WTC11 (cell line): ENCODE results near the gene RBM38. TPM values are rescaled to one million over a fixed set of nuclear protein-coding genes. Genes with fewer than 3 reads are reported as not detected.

Experiments
- ATAC-seq: fragments of 200-7000 bp; cut with Tn5 transposase; 2 replicates; pipeline ENCODE4 v1.10.0; 2021; ENCODE audit warnings: mild to moderate bottlenecking, moderate library complexity
- CTCF ChIA-PET: fragments of 300-600 bp; sonication (Branson Sonifier 250); formaldehyde crosslinking; loops from one replicate; lab custom pipeline; 2021; ENCODE audit warnings: antibody characterized with exemption; lab: Charles Lee
- POLR2A ChIA-PET: fragments of 350-600 bp; sonication (Branson Sonifier 250); formaldehyde crosslinking; loops from one replicate; lab custom pipeline; 2021; ENCODE audit warnings: antibody characterized with exemption; lab: Charles Lee
- DNase-seq: peaks from one replicate; pipeline ENCODE4 v3.0.0; 2021; ENCODE audit warnings: low spot score
- H3K27ac Mint-ChIP-seq: 2 replicates; pipeline ENCODE4 v1.8.0; 2021; ENCODE audit warnings: mixed read lengths
- H3K27me3 Mint-ChIP-seq: 2 replicates; pipeline ENCODE4 v1.8.0; 2021; ENCODE audit warnings: low read depth, mild to moderate bottlenecking, moderate library complexity, mixed read lengths
- H3K36me3 Mint-ChIP-seq: 2 replicates; pipeline ENCODE4 v1.8.0; 2021; ENCODE audit warnings: mixed read lengths
- H3K4me1 Mint-ChIP-seq: 2 replicates; pipeline ENCODE4 v1.8.0; 2022; ENCODE audit warnings: mixed read lengths
- H3K4me3 Mint-ChIP-seq: 2 replicates; pipeline ENCODE4 v1.8.0; 2021; ENCODE audit warnings: mild to moderate bottlenecking, moderate library complexity, mixed read lengths
- H3K9me3 Mint-ChIP-seq: 2 replicates; pipeline ENCODE4 v1.8.0; 2021; ENCODE audit warnings: mixed read lengths
- CREM ChIP-seq: sonication (generic); formaldehyde crosslinking; IDR thresholded peaks from 2 replicates; pipeline ENCODE4 v1.8.1; 2022; ENCODE audit warnings: mild to moderate bottlenecking, missing genetic modification reagents, moderate library complexity
- CTCF ChIP-seq: fragments of 200-600 bp; IDR thresholded peaks from 2 replicates; pipeline ENCODE4 v1.8.0; 2022; ENCODE audit warnings: antibody characterized with exemption
- ESRRA ChIP-seq: sonication (generic); formaldehyde crosslinking; IDR thresholded peaks from 2 replicates; pipeline ENCODE4 v1.8.1; 2022; ENCODE audit warnings: mild to moderate bottlenecking, missing genetic modification reagents, borderline replicate concordance
- ETV6 ChIP-seq: sonication (generic); formaldehyde crosslinking; IDR thresholded peaks from 2 replicates; pipeline ENCODE4 v1.8.1; 2022; ENCODE audit warnings: mild to moderate bottlenecking, missing genetic modification reagents
- FOXP1 ChIP-seq: sonication (generic); formaldehyde crosslinking; IDR thresholded peaks from 2 replicates; pipeline ENCODE4 v1.8.0; 2022; ENCODE audit warnings: missing genetic modification reagents, mild to moderate bottlenecking, moderate library complexity, borderline replicate concordance
- GABPB1 ChIP-seq: sonication (generic); formaldehyde crosslinking; IDR thresholded peaks from 2 replicates; pipeline ENCODE4 v1.8.1; 2023; ENCODE audit warnings: mild to moderate bottlenecking, missing genetic modification reagents
- MXD4 ChIP-seq: fragments of 250-450 bp; sonication (Bioruptor Pico); IDR thresholded peaks from 2 replicates; pipeline ENCODE4 v1.8.0; 2021; ENCODE audit warnings: mild to moderate bottlenecking, moderate library complexity, borderline replicate concordance
- NFYB ChIP-seq: sonication (generic); formaldehyde crosslinking; conservative IDR thresholded peaks from 2 replicates; pipeline ENCODE4 v1.8.0; 2022; ENCODE audit warnings: low read depth, missing genetic modification reagents
- NR3C1 ChIP-seq: sonication (generic); formaldehyde crosslinking; conservative IDR thresholded peaks from 2 replicates; pipeline ENCODE4 v1.8.1; 2023; ENCODE audit warnings: low read depth, mild to moderate bottlenecking, missing genetic modification reagents
- PRRX2 ChIP-seq: fragments of 250-450 bp; sonication (Bioruptor Pico); IDR thresholded peaks from 2 replicates; pipeline ENCODE4 v1.8.0; 2021; ENCODE audit warnings: mild to moderate bottlenecking
- TEAD1 ChIP-seq: sonication (generic); formaldehyde crosslinking; IDR thresholded peaks from 2 replicates; pipeline ENCODE4 v1.8.0; 2022; ENCODE audit warnings: mild to moderate bottlenecking, missing genetic modification reagents
- ZBTB21 ChIP-seq: sonication (generic); formaldehyde crosslinking; IDR thresholded peaks from 2 replicates; pipeline ENCODE4 v1.8.1; 2023; ENCODE audit warnings: mild to moderate bottlenecking, missing genetic modification reagents, borderline replicate concordance
- ZNF219 ChIP-seq: sonication (generic); formaldehyde crosslinking; IDR thresholded peaks from 2 replicates; pipeline ENCODE4 v1.8.0; 2023; ENCODE audit warnings: missing genetic modification reagents, mild to moderate bottlenecking, borderline replicate concordance
- ZNF423 ChIP-seq: fragments of 250-450 bp; sonication (Bioruptor Pico); IDR thresholded peaks from 2 replicates; pipeline ENCODE4 v2.1.2; 2022; ENCODE audit warnings: mild to moderate bottlenecking, moderate library complexity
- ZSCAN18 ChIP-seq: fragments of 250-450 bp; sonication (Bioruptor Pico); IDR thresholded peaks from 2 replicates; pipeline ENCODE4 v2.1.2; 2022; ENCODE audit warnings: mild to moderate bottlenecking, moderate library complexity
- total RNA-seq: library from RNA; stranded (reverse); gene quantifications from 3 replicates; pipeline ENCODE4 v1.2.3, GENCODE V29; 2021
- TF ChIP-seq, protein P1 (sequence below): sonication (generic); formaldehyde crosslinking; IDR thresholded peaks from 2 replicates; pipeline ENCODE4 v1.8.0; 2023; ENCODE audit warnings: missing genetic modification reagents, mild to moderate bottlenecking, borderline replicate concordance
- TF ChIP-seq, protein P2 (sequence below): sonication (generic); formaldehyde crosslinking; IDR thresholded peaks from 2 replicates; pipeline ENCODE4 v1.8.0; 2022; ENCODE audit warnings: mild to moderate bottlenecking, missing genetic modification reagents
- TF ChIP-seq, protein P3 (sequence below): sonication (generic); formaldehyde crosslinking; IDR thresholded peaks from 2 replicates; pipeline ENCODE4 v1.8.0; 2023; ENCODE audit warnings: missing genetic modification reagents
- TF ChIP-seq, protein P4 (sequence below): sonication (generic); formaldehyde crosslinking; IDR thresholded peaks from 2 replicates; pipeline ENCODE4 v1.8.1; 2023; ENCODE audit warnings: mild to moderate bottlenecking, missing genetic modification reagents
- TF ChIP-seq, protein P5 (sequence below): sonication (generic); formaldehyde crosslinking; IDR thresholded peaks from 2 replicates; pipeline ENCODE4 v1.8.0; 2022; ENCODE audit warnings: mild to moderate bottlenecking, missing genetic modification reagents
- TF ChIP-seq, protein P6 (sequence below): sonication (generic); formaldehyde crosslinking; IDR thresholded peaks from 2 replicates; pipeline ENCODE4 v1.8.1; 2023; ENCODE audit warnings: mild to moderate bottlenecking, missing genetic modification reagents

Gene RBM38
- total RNA-seq, 1 experiment from 2014 or later: 69.0 TPM

DNA sequence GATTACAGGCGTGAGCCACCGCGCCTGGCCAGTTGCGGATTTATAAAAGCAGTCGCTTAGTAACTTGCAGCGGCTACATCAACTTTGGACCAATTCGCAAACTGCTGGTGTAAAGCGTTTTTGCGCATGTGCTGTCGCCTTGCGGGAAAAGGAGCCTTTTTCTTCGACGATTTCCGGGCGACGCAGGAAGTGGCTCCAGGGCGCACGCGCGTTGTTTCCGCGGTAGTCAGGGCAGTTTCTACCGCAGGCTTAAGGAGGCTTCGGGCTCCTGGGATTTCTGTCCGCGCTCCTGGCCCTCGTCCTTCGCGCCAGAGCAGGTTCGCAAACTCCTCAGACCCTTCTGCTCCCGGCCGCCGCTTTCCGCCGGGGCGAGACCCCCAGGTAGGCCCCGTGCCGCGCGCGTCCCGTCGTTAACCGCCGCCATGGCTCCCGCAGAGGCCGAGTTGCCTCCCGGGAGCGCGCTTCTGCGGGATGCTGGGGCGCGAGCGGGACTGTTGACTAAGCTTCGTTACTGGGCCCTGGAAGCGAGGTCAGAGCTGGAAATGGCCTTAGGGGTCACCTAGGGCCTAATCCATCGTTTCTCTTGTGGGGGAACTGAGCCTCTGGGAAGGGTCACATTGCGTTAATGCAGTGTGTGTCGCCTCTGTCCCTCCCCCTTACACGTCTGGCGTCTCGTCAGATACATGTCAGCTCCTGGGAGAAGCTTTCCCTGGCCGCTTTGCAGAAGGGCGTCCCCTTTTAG is 40.0 kb upstream of the RBM38 start, which contains the start of gene RAE1:
RAE1 (plus strand) TSS at position 214 of the 742 bp plus-strand sequence. CDS start 2,784 bp downstream, outside the sequence.
- Mint-ChIP-seq H3K27me3 (peaks cover 6% of the 10 kb centered on the region), H3K36me3 (peaks cover 33% of the 10 kb centered on the region), H3K4me3 (peak within 1 kb of the TSS; percentile 87), H3K9me3 (peaks cover 5% of the 10 kb centered on the region; the same call in 1 of the 2 replicates), H3K27ac (peak within 1 kb of the TSS; percentile 16; the same call in 1 of the 2 replicates), H3K4me1 (peaks cover 11% of the 10 kb centered on the region)
- ChIA-PET POLR2A (no interaction called here), CTCF (interaction anchor here (1.0 to 7.0 kb wide), 4 partner anchors 18 to 259 kb away, joined by 4 to 20 read pairs (median 16); partner anchors contain the start of gene SPO11)
- ATAC-seq (peak; percentile 84), DNase-seq (peak; percentile 81)
- no peak for TF ChIP-seq PRRX2 (CRISPR knock-in tag)
- no peak for TF ChIP-seq ZBTB21 (CRISPR knock-in tag)
- no peak for TF ChIP-seq CTCF
- no peak for TF ChIP-seq NFYB (CRISPR knock-in tag)
- TF ChIP-seq ZNF219 (CRISPR knock-in tag): no peak
- TF ChIP-seq, protein P1, sequence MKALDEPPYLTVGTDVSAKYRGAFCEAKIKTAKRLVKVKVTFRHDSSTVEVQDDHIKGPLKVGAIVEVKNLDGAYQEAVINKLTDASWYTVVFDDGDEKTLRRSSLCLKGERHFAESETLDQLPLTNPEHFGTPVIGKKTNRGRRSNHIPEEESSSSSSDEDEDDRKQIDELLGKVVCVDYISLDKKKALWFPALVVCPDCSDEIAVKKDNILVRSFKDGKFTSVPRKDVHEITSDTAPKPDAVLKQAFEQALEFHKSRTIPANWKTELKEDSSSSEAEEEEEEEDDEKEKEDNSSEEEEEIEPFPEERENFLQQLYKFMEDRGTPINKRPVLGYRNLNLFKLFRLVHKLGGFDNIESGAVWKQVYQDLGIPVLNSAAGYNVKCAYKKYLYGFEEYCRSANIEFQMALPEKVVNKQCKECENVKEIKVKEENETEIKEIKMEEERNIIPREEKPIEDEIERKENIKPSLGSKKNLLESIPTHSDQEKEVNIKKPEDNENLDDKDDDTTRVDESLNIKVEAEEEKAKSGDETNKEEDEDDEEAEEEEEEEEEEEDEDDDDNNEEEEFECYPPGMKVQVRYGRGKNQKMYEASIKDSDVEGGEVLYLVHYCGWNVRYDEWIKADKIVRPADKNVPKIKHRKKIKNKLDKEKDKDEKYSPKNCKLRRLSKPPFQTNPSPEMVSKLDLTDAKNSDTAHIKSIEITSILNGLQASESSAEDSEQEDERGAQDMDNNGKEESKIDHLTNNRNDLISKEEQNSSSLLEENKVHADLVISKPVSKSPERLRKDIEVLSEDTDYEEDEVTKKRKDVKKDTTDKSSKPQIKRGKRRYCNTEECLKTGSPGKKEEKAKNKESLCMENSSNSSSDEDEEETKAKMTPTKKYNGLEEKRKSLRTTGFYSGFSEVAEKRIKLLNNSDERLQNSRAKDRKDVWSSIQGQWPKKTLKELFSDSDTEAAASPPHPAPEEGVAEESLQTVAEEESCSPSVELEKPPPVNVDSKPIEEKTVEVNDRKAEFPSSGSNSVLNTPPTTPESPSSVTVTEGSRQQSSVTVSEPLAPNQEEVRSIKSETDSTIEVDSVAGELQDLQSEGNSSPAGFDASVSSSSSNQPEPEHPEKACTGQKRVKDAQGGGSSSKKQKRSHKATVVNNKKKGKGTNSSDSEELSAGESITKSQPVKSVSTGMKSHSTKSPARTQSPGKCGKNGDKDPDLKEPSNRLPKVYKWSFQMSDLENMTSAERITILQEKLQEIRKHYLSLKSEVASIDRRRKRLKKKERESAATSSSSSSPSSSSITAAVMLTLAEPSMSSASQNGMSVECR (CRISPR knock-in tag): peak; percentile 82
- TF ChIP-seq CREM (CRISPR knock-in tag): peak; percentile 86
- TF ChIP-seq, protein P2, sequence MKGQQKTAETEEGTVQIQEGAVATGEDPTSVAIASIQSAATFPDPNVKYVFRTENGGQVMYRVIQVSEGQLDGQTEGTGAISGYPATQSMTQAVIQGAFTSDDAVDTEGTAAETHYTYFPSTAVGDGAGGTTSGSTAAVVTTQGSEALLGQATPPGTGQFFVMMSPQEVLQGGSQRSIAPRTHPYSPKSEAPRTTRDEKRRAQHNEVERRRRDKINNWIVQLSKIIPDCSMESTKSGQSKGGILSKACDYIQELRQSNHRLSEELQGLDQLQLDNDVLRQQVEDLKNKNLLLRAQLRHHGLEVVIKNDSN (CRISPR knock-in tag): peak; percentile 44; the same call in 1 of the 2 replicates
- TF ChIP-seq ETV6 (CRISPR knock-in tag): peak; percentile 54; the same call in 1 of the 2 replicates
- TF ChIP-seq, protein P3, sequence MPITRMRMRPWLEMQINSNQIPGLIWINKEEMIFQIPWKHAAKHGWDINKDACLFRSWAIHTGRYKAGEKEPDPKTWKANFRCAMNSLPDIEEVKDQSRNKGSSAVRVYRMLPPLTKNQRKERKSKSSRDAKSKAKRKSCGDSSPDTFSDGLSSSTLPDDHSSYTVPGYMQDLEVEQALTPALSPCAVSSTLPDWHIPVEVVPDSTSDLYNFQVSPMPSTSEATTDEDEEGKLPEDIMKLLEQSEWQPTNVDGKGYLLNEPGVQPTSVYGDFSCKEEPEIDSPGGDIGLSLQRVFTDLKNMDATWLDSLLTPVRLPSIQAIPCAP (CRISPR knock-in tag): no peak
- TF ChIP-seq ZNF423: no peak
- TF ChIP-seq ZSCAN18 (CRISPR knock-in tag): no peak
- peak; percentile 57; the same call in 1 of the 2 replicates for TF ChIP-seq TEAD1 (CRISPR knock-in tag)
- TF ChIP-seq MXD4: no peak
- TF ChIP-seq NR3C1: no peak
- TF ChIP-seq, protein P4, sequence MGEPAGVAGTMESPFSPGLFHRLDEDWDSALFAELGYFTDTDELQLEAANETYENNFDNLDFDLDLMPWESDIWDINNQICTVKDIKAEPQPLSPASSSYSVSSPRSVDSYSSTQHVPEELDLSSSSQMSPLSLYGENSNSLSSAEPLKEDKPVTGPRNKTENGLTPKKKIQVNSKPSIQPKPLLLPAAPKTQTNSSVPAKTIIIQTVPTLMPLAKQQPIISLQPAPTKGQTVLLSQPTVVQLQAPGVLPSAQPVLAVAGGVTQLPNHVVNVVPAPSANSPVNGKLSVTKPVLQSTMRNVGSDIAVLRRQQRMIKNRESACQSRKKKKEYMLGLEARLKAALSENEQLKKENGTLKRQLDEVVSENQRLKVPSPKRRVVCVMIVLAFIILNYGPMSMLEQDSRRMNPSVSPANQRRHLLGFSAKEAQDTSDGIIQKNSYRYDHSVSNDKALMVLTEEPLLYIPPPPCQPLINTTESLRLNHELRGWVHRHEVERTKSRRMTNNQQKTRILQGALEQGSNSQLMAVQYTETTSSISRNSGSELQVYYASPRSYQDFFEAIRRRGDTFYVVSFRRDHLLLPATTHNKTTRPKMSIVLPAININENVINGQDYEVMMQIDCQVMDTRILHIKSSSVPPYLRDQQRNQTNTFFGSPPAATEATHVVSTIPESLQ: no peak
- TF ChIP-seq, protein P5, sequence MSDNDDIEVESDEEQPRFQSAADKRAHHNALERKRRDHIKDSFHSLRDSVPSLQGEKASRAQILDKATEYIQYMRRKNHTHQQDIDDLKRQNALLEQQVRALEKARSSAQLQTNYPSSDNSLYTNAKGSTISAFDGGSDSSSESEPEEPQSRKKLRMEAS (CRISPR knock-in tag): peak; percentile 84
- no peak for TF ChIP-seq ESRRA (CRISPR knock-in tag)
- TF ChIP-seq FOXP1 (CRISPR knock-in tag): 0 out of 2 replicates have a peak, but pooled peaks have one; percentile 38
- peak; percentile 53; the same call in 1 of the 2 replicates for TF ChIP-seq GABPB1 (CRISPR knock-in tag)
- TF ChIP-seq, protein P6, sequence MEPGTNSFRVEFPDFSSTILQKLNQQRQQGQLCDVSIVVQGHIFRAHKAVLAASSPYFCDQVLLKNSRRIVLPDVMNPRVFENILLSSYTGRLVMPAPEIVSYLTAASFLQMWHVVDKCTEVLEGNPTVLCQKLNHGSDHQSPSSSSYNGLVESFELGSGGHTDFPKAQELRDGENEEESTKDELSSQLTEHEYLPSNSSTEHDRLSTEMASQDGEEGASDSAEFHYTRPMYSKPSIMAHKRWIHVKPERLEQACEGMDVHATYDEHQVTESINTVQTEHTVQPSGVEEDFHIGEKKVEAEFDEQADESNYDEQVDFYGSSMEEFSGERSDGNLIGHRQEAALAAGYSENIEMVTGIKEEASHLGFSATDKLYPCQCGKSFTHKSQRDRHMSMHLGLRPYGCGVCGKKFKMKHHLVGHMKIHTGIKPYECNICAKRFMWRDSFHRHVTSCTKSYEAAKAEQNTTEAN: 0 out of 2 replicates have a peak, but pooled peaks have one; percentile 25
